ENCODE measurements around the gene LCP2. TPM values are rescaled to one million over a fixed set of nuclear protein-coding genes. Genes with fewer than 3 reads are reported as not detected.

The LCP2 gene
- total and polyA plus RNA-seq, 12 donors = 2.7 to 35.1 (median 4.6) TPM

GRCh38 chr5:170275376-170275994 lies 22.1 kb downstream of the LCP2 start:
- no peak for DNase-seq
- intact Hi-C loops (cut with DNase I) = loop anchor here in 2 of 10 donors (2.0 to 5.0 kb wide), 3 partner anchors 62 to 145 kb away; no protein-coding TSS in a partner anchor
- no peak for TF ChIP-seq CTCF (IDR thresholded peaks at IDR 0.05)
- H3K36me3 ChIP-seq = peaks cover 0 to 77% (median 0%) of the 10 kb centered on the region in 9 donors
- H3K27me3 ChIP-seq = no peaks in the 10 kb centered on the region
- no peak for ATAC-seq
- no peaks in the 10 kb centered on the region for H3K9me3 ChIP-seq
- H3K27ac ChIP-seq = peak overlapping the region in 1 of 10 donors; percentile 78
- no peak overlapping the region for H3K4me3 ChIP-seq
- peaks cover 0 to 97% (median 18%) of the 10 kb centered on the region in 9 donors for H3K4me1 ChIP-seq
- 80 to 81% methylated on average over 8 of the region's 8 CpGs for WGBS, 2 donors

GRCh38 chr5:170273968-170274710 lies 23.4 kb downstream of the LCP2 start:
- H3K27me3 ChIP-seq = no peaks in the 10 kb centered on the region
- peak in 7 of 9 donors; percentile 17 to 69 (median 34) for TF ChIP-seq CTCF (IDR thresholded peaks at IDR 0.05)
- peaks cover 0 to 97% (median 7%) of the 10 kb centered on the region in 9 donors for H3K4me1 ChIP-seq
- intact Hi-C loops (cut with DNase I) = loop anchor here in 1 of 10 donors (2.0 kb wide), 1 partner anchor 147 kb away; no protein-coding TSS in a partner anchor
- 68 to 74% methylated on average over 8 of the region's 8 CpGs for WGBS, 2 donors
- no peaks in the 10 kb centered on the region for H3K9me3 ChIP-seq
- H3K27ac ChIP-seq = peak overlapping the region in 1 of 10 donors; percentile 88
- ATAC-seq (peak in 3 of 8 donors; percentile 26 to 45 (median 42)), DNase-seq (no peak)
- no peak overlapping the region for H3K4me3 ChIP-seq
- H3K36me3 ChIP-seq = peaks cover 0 to 79% (median 0%) of the 10 kb centered on the region in 9 donors

GRCh38 chr5:170270293-170271069 lies 27.1 kb downstream of the LCP2 start:
- intact Hi-C loops (cut with DNase I) = no loop called here
- WGBS, 2 donors = 89 to 94% methylated on average over 15 of the region's 15 CpGs
- Histone ChIP-seq H3K4me3 (no peak overlapping the region), H3K36me3 (peaks cover 0 to 93% (median 0%) of the 10 kb centered on the region in 9 donors), H3K4me1 (peaks cover 0 to 99% (median 13%) of the 10 kb centered on the region in 9 donors), H3K9me3 (no peaks in the 10 kb centered on the region), H3K27ac (peak overlapping the region in 1 of 10 donors; percentile 88), H3K27me3 (peaks cover 0 to 9% (median 0%) of the 10 kb centered on the region in 7 donors)
- no peak for DNase-seq
- TF ChIP-seq CTCF (IDR thresholded peaks at IDR 0.05) = no peak
- no peak for ATAC-seq

GRCh38 chr5:170269579-170269978 lies 28.0 kb downstream of the LCP2 start:
- Histone ChIP-seq H3K9me3 (no peaks in the 10 kb centered on the region), H3K27ac (peak overlapping the region in 3 of 10 donors; percentile 15 to 88 (median 34)), H3K27me3 (peaks cover 0 to 14% (median 0%) of the 10 kb centered on the region in 7 donors), H3K4me3 (no peak overlapping the region), H3K4me1 (peaks cover 0 to 95% (median 13%) of the 10 kb centered on the region in 9 donors), H3K36me3 (peaks cover 0 to 93% (median 0%) of the 10 kb centered on the region in 9 donors)
- ATAC-seq = peak in 1 of 8 donors; percentile 29
- intact Hi-C loops (cut with DNase I) = loop anchor here in 8 of 10 donors (2.0 to 10.0 kb wide), 7 partner anchors 42 to 153 kb away; no protein-coding TSS in a partner anchor
- DNase-seq = no peak
- 92 to 95% methylated on average over 7 of the region's 7 CpGs for WGBS, 2 donors
- no peak for TF ChIP-seq CTCF (IDR thresholded peaks at IDR 0.05)
